PC-3 (cell line): Measurements from ENCODE around the gene SMPD3. TPM values are rescaled to one million over a fixed set of nuclear protein-coding genes. Genes with fewer than 3 reads are reported as not detected.

Source experiments
- ATAC-seq: fragments of 200-7000 bp; cut with Tn5 transposase; 2 replicates; pipeline ENCODE4 v1.9.1; 2020; ENCODE audit warnings: mild to moderate bottlenecking, moderate library complexity
- BruUV-seq: library from RNA; stranded (reverse); fragments of 400-500 nt; replicated peaks from 2 replicates; lab custom pipeline; 2021; lab: Mats Ljungman, UMichigan
- CTCF ChIA-PET: fragments of 300-600 bp; sonication (Branson Sonifier 250); formaldehyde crosslinking; loops from one replicate; lab custom pipeline; 2022; ENCODE audit warnings: antibody characterized with exemption; lab: Charles Lee
- POLR2A ChIA-PET: fragments of 300-600 bp; sonication (Branson Sonifier 250); formaldehyde crosslinking; loops from one replicate; lab custom pipeline; 2022; ENCODE audit warnings: antibody characterized with exemption; ENCODE audit not compliant: unreplicated experiment; lab: Charles Lee
- DNase-seq: peaks from one replicate; pipeline ENCODE4 v3.0.0-alpha.2; 2015
- H2AFZ ChIP-seq: fragments of 300-600 bp; sonication (generic); 2 replicates; pipeline ENCODE4 v1.6.0; 2016; ENCODE audit warnings: antibody characterized with exemption, low read length
- H3F3A ChIP-seq: fragments of 300-600 bp; sonication (generic); one replicate; pipeline ENCODE4 v1.6.0; 2017; ENCODE audit warnings: antibody characterized with exemption, low read length, control low read depth, mild to moderate bottlenecking; ENCODE audit not compliant: unreplicated experiment
- H3K27ac ChIP-seq: fragments of 300-600 bp; sonication (generic); 2 replicates; pipeline ENCODE4 v1.5.1; 2016; ENCODE audit warnings: mild to moderate bottlenecking, low read length
- H3K27me3 ChIP-seq: fragments of 300-600 bp; sonication (generic); 2 replicates; pipeline ENCODE4 v1.6.1; 2016; ENCODE audit warnings: low read length, mixed read lengths
- H3K36me3 ChIP-seq: fragments of 300-600 bp; sonication (generic); 2 replicates; pipeline ENCODE4 v1.6.1; 2016; ENCODE audit warnings: low read depth, mixed run types, low read length, mixed read lengths
- H3K4me1 ChIP-seq: fragments of 300-600 bp; sonication (generic); 2 replicates; pipeline ENCODE4 v1.5.1; 2016; ENCODE audit warnings: low read length; ENCODE audit not compliant: insufficient read depth
- H3K4me2 ChIP-seq: fragments of 300-600 bp; sonication (generic); 2 replicates; pipeline ENCODE4 v1.6.0; 2016; ENCODE audit warnings: low read length
- H3K4me3 ChIP-seq: fragments of 300-600 bp; sonication (generic); 2 replicates; pipeline ENCODE4 v1.5.1; 2016; ENCODE audit warnings: mild to moderate bottlenecking, low read length, mixed read lengths
- H3K79me2 ChIP-seq: fragments of 300-600 bp; sonication (generic); 2 replicates; pipeline ENCODE4 v1.6.1; 2017; ENCODE audit warnings: low read length, mixed read lengths
- H3K9ac ChIP-seq: fragments of 300-600 bp; sonication (generic); 2 replicates; pipeline ENCODE4 v1.6.0; 2016; ENCODE audit warnings: mild to moderate bottlenecking, low read length
- H3K9me2 ChIP-seq: fragments of 300-600 bp; sonication (generic); replicated peaks from 2 replicates; pipeline ENCODE4 v1.6.1; 2016; ENCODE audit warnings: mixed run types, low read length, mixed read lengths
- H3K9me3 ChIP-seq: fragments of 300-600 bp; sonication (generic); 2 replicates; pipeline ENCODE4 v1.6.1; 2016; ENCODE audit warnings: low read length, mixed read lengths
- H4K20me1 ChIP-seq: fragments of 300-600 bp; sonication (generic); 2 replicates; pipeline ENCODE4 v1.6.1; 2016; ENCODE audit warnings: low read length, mixed read lengths
- EZH2 ChIP-seq: fragments of 300-600 bp; sonication (generic); IDR thresholded peaks from one replicate; pipeline ENCODE4 v1.6.1; 2017; ENCODE audit warnings: antibody characterized with exemption, mild to moderate bottlenecking, low read length; ENCODE audit not compliant: unreplicated experiment
- EZH2phosphoT487 ChIP-seq: fragments of 300-600 bp; sonication (generic); IDR thresholded peaks from 2 replicates; pipeline ENCODE4 v1.6.1; 2018; ENCODE audit warnings: mild to moderate bottlenecking, antibody characterized with exemption, low read length, borderline replicate concordance
- intact Hi-C: fragments of 100-400 bp; cut with micrococcal nuclease; formaldehyde crosslinking; loops from 2 replicates; pipeline ENCODE4 v1.9.0; 2023
- total RNA-seq: library from RNA; depleted of rRNA; stranded (reverse); fragments of >200 nt; gene quantifications from 2 replicates; pipeline ENCODE4 v1.2.3, GENCODE V29; 2014
- TF ChIP-seq, protein P1 (sequence below): fragments of 300-600 bp; sonication (generic); conservative IDR thresholded peaks from 2 replicates; pipeline ENCODE4 v1.5.1; 2017; ENCODE audit warnings: antibody characterized with exemption, low read depth, mild to moderate bottlenecking, low read length

Gene SMPD3
- total RNA-seq, 1 experiment from 2014 or later, result not detected

DNA sequence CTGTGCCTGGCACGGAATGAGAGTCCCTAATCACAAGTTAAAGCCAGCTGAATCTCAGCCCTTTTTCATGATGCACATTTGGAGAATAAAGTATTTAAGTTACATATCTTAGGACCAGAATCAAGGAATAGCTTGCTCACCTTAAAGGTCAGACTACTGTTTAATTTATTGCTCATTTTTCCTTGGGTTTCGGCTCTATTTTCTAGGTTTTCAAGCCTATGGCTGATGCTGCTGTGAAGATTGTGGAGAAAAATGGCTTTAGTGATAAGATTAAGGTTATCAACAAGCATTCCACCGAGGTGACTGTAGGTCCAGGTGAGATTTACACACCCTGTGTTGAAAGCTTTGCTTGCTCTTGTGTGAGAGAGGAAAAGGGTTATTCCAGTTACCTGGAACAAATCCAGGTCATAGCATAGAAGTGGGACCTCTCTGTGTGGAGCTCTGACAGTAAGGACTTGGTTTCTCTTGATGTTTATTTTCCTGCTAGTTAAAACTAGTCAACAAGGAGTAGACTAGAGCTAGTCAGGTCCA, 119.4 kb downstream of the SMPD3 start:
- TF ChIP-seq EZH2, result no peak
- TF ChIP-seq, protein P1, sequence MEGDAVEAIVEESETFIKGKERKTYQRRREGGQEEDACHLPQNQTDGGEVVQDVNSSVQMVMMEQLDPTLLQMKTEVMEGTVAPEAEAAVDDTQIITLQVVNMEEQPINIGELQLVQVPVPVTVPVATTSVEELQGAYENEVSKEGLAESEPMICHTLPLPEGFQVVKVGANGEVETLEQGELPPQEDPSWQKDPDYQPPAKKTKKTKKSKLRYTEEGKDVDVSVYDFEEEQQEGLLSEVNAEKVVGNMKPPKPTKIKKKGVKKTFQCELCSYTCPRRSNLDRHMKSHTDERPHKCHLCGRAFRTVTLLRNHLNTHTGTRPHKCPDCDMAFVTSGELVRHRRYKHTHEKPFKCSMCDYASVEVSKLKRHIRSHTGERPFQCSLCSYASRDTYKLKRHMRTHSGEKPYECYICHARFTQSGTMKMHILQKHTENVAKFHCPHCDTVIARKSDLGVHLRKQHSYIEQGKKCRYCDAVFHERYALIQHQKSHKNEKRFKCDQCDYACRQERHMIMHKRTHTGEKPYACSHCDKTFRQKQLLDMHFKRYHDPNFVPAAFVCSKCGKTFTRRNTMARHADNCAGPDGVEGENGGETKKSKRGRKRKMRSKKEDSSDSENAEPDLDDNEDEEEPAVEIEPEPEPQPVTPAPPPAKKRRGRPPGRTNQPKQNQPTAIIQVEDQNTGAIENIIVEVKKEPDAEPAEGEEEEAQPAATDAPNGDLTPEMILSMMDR, result no peak
- no peak for TF ChIP-seq EZH2phosphoT487
- Histone ChIP-seq H3K27me3 (no peaks in the 10 kb centered on the region), H3K9me3 (no peaks in the 10 kb centered on the region), H3K9me2 (no peaks in the 10 kb centered on the region), H3K27ac (no peak overlapping the region), H3K36me3 (peaks cover 6% of the 10 kb centered on the region; the same call in 1 of the 2 replicates), H4K20me1 (no peaks in the 10 kb centered on the region), H3K79me2 (no peaks in the 10 kb centered on the region), H3K4me3 (no peak overlapping the region), H3F3A (no peaks in the 10 kb centered on the region), H2AFZ (no peak overlapping the region), H3K4me1 (no peaks in the 10 kb centered on the region), H3K4me2 (no peak overlapping the region), H3K9ac (no peak overlapping the region)
- ChIA-PET CTCF (no interaction called here), POLR2A (interaction anchor here (0.6 kb wide), 2 partner anchors 329 to 1301 kb away, joined by 3 to 5 read pairs; no protein-coding TSS in a partner anchor)
- intact Hi-C loops, result loop anchor here (1.0 kb wide), 3 partner anchors 68 to 92 kb away; no protein-coding TSS in a partner anchor
- DNase-seq (no peak), ATAC-seq (no peak)
- no TSS peak for BruUV-seq

- no peak overlapping the region for H3K9ac ChIP-seq
- ATAC-seq (peak; percentile 95), DNase-seq (peak; percentile 83)
- H3K9me2 ChIP-seq, result no peaks in the 10 kb centered on the region
- H3K9me3 ChIP-seq, result no peaks in the 10 kb centered on the region
- POLR2A ChIA-PET, result interaction anchor here (0.6 kb wide), 2 partner anchors 330 to 1300 kb away, joined by 3 to 5 read pairs; no protein-coding TSS in a partner anchor
- CTCF ChIA-PET, result interaction anchor here (0.6 kb wide), 1 partner anchor 18 kb away, joined by 11 read pairs; the partner anchor contains the start of gene SLC7A6OS
- H3F3A ChIP-seq, result no peaks in the 10 kb centered on the region
- H2AFZ ChIP-seq, result no peak overlapping the region
- no peaks in the 10 kb centered on the region for H4K20me1 ChIP-seq
- no peak overlapping the region for H3K4me2 ChIP-seq
- H3K27ac ChIP-seq, result no peak overlapping the region
- H3K27me3 ChIP-seq, result no peaks in the 10 kb centered on the region
- intact Hi-C loops, result loop anchor here (1.0 kb wide), 3 partner anchors 67 to 91 kb away; no protein-coding TSS in a partner anchor
- TF ChIP-seq, protein P1, result peak; percentile 80
- TF ChIP-seq EZH2 (no peak), EZH2phosphoT487 (no peak)
- H3K4me1 ChIP-seq, result no peaks in the 10 kb centered on the region
- no TSS peak for BruUV-seq
- H3K79me2 ChIP-seq, result no peaks in the 10 kb centered on the region
- H3K36me3 ChIP-seq, result peaks cover 10% of the 10 kb centered on the region; the same call in 1 of the 2 replicates
- no peak overlapping the region for H3K4me3 ChIP-seq
These were observed 120.0 kb downstream of the SMPD3 start for GRCh38 chr16:68328151-68328859.
